CD4-positive, alpha-beta T cell treated with Interleukin-4 for 4 hours (primary cell): ENCODE measurements around the gene GRM4.

Experiments used
- DNase-seq: peaks from one replicate; pipeline ENCODE4 v3.0.0-alpha.2; 2020

The GRM4 gene

DNA sequence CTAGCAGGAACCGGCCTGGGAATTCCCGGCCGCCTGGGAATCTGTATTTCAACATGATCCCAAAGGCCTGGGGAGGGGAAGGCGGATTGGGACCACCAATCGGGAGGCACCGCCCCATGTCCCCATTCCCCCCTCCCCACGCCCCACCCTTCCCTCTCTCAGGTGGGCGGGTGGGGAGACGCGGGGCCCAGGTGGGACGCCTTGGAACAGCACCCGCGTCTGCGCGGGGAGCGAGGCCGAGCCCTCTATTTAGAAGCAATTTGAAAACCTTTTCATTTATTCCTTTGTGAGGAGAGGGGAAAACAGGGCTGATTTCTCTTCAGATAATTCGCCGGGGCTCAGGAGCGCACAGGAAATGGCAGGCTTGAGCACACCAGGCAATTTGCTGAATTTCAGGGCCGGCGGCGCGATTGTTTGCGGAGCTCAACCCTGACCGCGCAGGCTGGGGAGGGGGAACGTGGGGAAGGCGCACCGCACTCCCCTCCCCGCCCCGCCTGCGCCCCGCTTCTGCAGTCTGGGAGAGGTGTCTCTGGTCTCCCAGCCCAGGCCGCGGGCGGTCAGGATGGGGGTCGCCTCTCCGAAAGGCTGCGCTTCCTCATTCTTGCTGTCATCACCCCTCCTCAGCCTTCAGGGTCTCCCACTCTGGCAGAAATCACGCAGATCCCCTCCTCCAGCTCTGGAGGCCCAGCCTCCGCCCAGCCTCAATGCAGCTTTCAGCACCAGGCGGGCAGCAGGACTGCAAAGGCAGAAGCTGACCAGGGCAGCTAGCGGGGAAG, 170.0 kb downstream of the GRM4 start:
- no peak for DNase-seq

DNA sequence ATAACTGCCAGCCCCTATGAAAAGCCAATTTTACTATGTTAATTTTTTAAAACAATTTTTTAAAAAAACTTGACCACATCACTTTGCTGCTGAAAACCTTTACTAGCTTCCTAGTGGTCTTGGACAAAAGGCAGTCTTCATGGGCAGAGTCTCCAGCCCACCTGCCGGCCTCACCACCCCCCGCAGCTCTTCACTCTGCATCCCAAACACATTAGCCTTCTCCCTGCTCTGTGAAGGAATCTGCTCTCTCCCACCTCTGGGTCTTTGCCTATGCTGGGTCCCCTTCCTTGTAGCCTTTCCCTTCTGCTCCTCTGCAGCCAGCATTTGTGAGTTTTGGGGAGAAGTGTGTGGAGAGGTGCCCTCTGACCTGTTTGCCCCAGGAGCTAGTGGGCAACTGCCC, 171.4 kb downstream of the GRM4 start:
- DNase-seq: no peak

GRCh38 chr6:33974030-33974429, 171.9 kb downstream of the GRM4 start:
- DNase-seq: no peak

DNA sequence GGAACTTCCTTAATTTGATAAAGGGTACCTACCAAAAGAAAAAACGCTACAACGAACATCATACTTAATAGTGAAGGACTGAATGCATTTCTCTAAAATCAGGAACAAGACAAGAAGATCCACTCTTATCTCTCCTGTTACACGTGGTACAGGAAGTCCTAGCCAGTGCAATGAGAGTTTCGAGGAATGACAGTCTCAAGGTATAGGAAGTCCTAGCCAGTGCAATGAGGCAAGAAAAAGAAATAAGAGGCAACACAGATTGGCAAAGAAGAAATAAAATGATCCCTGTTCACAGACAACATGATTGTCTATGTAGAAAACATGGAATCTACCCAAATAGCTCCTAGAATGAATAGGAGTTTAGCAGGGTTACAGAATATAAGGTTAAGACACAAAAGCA, 174.3 kb downstream of the GRM4 start:
- DNase-seq: no peak
